Activated gamma-delta T cell treated with Interleukin-2 at 50 U/mL for 16 hours (primary cell): ENCODE results near the gene CLPX.
A peak's percentile ranks its signal among the peaks of the same experiment; 100 is the strongest.
"Not testable (repeated sequence)": the region's sequence is repeated elsewhere in the genome, so short reads cannot be mapped to it uniquely, and the experiment has no call there.

ENCODE experiments used
- DNase-seq: peaks from one replicate; pipeline ENCODE4 v3.0.0-alpha.2; 2020

The CLPX gene

DNA sequence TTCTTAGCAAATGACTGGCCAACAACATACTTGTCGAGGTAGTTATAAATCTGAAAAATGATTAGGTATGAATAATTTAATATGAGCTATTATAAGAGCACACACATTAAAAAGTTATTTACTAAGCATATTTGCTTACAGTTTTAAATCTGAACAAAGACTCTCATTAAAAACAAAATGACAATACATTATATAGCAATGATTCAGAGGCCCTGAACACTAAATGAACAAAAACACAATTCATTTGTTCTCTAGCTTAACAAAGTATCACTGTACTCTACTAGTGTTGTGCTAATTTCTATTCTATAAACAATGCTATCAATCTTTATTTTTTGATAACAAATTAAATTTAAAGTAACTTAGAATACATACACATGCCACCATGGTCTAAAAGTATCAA lies 21.0 kb downstream of the CLPX start:
- DNase-seq: no peak

DNA sequence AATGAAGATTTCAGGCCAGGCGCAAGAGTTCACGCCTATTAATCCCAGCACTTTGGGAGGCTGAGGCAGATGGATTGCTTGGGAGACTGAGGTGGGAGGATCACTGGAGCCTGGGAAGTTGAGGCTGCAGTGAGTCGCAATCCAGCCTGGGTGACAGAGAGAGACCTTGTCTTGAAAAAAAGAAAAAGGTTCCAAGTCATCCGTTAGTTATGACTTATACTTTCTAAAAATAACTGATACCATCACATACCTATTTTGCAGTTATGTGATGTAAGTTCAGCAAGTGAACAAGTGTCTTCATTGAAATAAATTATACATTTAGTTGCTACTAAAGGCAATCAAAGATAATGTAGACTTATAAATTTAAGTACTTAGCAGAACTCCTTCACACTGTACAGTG lies 22.1 kb downstream of the CLPX start:
- no peak for DNase-seq

DNA sequence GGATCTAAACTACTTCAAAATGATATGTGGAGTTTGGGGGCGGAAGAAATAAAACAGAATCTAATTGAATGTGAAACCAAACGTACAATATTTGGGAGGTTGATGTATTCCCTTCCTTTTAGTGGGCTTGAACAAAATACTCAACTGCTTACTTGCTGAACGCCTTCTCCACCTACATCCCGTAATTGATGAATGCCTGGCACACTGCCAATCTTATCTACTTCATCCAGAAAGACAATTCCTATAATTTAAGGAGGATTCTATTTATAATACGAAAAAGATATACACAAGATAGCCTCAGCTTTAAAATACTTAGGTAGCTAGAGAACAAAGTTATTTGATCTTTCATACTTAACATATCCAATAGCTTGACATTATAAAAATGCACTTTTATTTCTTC lies 28.4 kb downstream of the CLPX start:
- no peak for DNase-seq

DNA sequence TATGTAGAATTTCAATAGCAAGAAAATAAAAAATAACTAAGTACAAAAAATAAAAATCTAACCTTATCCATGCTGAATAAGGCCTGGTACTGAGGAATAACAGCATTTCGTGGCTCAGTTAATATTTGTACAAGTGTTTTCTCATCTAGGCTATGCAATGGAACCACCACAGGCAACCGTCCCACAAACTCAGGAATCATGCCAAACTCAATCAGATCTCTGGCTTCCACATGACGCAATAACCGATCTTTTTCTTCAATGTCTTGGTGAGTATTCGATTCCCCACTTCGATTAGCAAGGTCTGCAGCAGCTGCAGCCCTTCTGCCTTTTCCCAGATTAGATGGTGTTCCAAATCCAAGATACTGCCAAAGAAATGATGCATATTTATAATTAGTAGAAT lies 30.4 kb downstream of the CLPX start:
- DNase-seq: no peak

DNA sequence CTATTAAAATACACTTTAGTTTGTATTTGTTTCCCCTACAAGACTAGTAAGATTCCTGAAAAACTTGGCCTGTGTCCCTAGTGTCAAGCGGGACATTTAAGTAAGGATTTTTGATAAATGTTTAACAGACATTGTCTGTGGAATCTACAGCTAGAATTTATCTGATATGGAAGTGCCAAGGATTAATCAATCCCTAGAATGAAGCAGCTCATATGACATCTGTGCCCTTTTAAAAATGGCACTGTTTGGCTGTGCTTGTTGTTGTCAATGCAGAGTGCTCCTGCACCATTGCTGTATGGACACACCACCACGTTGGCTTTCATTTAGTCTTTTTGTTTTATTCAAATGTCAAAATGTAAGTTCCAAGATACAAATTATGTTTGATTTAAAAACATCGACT lies 37.2 kb downstream of the CLPX start:
- no peak for DNase-seq

DNA sequence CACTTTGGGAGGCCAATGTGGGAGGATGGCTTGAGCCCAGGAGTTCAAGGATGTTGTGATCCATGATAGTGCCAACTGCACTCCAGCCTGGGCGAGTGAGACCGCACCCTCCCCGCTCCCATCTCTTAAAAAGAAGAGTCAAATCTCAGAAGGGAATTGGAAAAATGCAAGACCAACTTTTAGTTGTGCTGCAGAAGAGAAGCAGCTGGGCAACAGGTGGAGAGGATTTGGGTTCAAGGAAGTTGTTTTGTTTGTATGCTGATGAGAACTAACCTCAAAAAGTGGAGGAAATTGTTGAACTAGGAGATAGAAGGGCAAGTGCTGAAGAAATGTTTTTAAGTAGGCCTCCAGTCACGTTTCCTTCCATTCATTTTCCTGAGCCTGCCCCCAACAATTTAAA lies 38.7 kb downstream of the CLPX start:
- no peak for DNase-seq

DNA sequence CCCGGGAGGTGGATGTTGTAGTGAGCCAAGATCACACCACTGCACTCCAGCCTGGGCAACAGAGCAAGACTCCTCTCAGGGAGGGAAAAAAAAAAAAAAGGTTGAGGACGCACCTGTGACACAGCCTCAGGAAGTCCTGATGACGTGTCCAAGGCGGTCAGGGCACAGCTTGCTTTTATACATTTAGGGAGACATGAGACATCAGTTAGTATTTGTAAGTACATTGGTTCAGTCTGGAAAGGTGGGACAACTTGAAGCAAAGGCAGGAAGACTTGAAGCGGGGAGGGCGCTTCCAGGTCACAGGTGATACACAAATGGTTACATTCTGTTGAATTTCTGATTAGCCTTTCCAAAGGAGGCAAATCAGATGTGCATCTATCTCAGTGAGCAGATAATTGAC lies 46.5 kb downstream of the CLPX start:
- DNase-seq: not testable (repeated sequence)

DNA sequence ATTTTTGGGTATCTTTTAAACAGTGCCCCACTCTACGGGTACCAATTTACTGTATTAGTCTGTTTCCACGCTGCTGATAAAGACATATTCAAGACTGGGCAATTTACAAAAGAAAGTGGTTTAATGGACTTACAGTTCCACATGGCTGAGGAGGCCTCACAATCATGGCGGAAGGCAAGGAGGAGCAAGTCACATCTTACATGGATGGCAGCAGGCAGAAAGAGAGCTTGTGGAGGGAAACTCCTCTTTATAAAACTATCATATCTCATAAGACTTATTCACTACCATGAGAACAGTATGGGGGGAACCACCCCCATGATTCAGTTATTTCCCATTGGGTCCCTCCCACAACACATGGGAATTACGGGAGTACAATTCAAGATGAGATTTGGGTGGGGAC lies 47.2 kb downstream of the CLPX start:
- DNase-seq: not testable (repeated sequence)

DNA sequence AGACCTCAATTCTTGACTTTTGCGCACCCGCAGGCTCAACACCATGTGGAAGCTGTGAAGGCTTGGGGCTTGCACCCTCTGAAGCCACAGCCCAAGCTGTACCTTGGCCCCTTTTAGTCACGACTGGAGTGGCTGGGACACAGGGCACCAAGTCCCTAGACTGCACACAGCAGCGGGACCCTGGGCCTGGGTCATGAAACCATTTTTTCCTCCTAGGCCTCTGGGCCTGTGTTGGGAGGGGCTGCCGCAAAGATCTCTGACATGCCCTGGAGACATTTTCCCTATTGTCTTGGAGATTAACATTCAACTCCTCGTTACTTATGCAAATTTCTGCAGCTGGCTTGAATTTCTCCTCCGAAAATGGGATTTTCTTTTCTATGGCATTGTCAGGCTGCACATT lies 48.1 kb downstream of the CLPX start:
- DNase-seq: not testable (repeated sequence)

DNA sequence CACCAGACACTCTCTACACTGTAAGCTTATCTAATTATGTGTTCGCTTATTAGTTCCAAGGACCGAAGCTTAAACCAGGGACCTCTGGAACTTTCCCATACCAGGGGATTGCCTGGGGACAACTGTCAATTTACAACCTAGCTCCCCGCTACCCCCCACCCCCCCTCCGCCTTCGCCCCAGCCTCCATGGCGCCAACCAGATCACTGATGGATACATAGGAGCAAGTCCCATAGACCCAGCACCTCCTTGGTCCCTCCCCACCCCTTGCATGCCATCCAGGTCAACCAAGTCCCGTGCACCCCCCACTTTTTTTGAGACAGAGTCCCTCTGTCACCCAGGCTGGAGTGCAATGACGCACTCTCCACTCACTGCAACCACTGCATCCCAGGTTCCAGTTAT lies 50.6 kb downstream of the CLPX start:
- DNase-seq: no peak

DNA sequence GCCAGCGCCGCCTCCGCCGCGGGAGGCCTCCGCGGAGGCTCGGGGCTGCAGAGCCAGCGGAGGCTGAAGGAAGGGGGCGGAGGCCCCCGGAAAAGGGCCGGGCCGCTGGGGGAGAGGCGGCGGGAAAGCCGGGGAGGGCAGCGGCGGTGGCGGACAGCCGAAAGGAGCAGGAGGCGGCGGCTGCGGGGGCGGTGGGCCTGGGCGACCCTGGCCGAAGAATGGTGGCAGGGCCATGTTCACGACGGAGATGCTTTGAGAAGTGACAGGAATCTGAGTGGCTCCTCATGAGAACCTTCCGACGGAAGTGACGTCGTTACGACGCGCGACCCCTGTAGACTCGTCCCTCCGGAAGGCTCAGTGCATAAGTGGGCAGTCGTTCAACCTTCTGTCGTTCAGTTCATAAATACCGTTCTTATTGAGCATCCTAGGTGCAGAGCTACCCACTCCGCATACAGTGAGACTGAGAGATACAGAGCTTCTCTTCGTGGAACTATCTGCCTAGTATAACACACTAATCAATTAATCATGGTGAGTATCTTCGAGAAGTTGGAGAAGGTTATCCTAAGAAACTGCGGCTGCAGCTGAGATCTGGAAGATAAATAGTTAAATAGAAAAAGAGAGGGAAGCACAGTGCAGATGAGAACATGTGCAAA lies 51.5 kb downstream of the CLPX start, which contains the start of gene PDCD7:
Gene PDCD7, minus strand, starts transcription at position 261 of the 653 bp plus-strand sequence. Its CDS starts 27 bp downstream, at position 234.
- peak; percentile 79 for DNase-seq

DNA sequence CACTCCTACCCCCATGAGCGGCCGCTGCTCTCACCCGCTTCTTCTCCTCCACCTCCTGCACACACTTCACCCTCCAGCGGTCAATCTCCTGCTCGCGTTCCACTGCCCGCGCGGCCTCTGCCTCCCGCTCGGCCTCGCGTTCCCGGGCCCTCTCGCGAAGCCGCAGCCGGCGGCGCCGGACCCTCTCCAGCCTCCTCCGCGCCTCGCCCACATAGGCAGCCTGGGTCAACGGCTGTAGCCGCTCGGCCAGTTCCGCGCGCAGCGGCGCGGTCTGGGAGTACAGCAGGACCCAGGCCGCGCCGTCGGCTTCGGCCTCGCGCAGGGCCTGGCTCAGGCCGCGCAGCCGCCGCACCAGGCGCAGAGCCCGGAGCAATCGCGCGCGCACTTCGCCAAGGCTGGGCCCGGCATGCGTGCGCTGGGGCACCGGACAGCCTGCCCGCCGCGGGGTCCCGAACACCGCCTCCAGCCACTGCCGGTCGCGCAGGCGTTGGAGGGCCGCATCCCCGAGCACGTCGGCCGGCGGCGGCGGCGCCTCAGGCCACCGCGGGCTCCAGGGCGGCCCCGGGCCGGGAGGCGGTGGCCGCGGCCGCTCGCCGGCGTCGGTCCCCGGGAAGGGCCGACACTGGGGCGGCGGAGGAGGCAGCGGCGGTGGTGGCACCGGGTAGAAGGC lies 52.1 kb downstream of the CLPX start:
- DNase-seq: no peak

DNA sequence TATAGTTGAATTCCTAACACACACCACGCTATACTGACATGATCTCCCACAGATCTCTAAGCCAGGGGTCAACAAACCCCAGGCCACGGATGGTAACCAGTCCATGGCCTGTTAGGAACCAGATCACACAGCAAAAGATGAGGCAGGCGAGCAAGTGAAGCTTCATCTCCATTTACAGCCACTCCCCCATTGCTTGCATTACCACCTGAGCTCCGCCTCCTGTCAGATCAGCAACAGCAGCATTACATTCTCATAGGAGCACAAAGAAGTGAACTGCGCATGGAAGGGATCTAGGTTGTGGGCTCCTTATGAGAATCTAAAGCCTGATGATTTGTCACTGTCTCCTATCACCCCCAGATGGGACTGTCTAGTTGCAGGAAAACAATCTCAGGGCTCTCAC lies 54.2 kb downstream of the CLPX start:
- no peak for DNase-seq

DNA sequence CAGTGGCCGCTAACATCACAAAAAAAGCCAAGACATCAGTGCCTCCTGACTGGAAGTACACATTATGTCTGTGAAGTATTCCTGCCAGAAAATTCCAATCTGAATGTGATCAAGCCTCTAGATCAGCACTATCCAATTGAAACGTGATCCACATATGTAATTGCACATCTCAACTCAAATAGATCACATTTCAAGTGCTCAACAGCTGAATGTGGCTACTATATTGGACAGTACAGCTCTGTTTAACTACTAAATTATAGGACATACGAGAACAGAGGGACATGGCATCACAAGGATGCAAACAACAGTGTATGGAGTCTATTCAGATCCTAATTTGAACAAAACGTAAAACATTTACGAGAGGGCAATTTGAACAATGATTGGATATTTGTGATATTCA lies 69.6 kb downstream of the CLPX start:
- no peak for DNase-seq

DNA sequence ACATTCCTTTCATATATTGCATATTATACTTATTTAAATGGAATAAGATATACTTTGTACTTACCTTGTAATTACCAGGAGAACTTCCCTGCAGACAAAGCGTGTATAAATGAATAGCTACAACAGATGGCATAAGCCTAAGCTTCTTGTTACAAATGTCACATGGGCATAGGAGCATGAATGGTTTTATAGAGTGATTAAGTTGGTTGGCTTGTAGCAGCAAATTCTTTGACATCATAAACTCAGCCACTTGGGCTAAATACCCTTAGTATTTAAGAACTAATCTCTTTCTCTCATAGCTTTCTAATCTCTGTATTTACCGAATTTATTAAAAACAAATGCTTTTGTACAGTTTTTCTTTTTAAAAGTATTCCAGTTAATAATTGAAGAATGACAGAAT lies 70.1 kb downstream of the CLPX start, which contains the start of gene UBAP1L:
Gene UBAP1L, minus strand, starts transcription at position 115 of the 400 bp plus-strand sequence. CDS start 8,985 bp downstream, outside the sequence.
- no peak for DNase-seq

DNA sequence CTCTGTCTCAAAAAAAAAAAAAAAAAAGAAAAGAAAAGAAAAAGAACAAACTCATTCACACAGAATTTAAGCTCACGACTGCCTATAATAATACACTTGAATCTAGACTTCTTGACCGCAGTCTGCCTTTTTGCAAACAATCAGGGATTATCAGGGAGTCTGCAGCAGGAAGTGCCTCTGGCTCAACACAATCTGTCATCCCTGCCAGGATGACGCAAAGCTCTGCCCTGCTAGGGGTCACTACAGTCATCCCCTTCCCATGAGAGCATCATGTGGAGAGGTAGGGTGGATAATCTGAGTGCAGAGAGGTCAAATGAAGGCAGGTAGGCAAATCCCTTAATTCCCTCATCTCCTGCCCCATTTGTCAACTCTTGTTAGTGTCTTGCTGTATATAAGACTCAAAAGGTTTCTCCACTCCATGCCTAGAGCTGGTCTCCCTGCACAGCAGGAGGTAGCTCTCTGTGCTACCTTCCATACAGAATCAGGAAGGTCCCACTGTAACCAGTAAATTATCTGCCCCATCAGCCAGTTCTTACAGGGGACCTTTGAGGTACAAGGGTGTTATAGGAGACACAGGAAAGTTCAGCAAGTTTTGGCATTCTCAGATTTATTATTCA lies 74.4 kb downstream of the CLPX start:
- DNase-seq: no peak

DNA sequence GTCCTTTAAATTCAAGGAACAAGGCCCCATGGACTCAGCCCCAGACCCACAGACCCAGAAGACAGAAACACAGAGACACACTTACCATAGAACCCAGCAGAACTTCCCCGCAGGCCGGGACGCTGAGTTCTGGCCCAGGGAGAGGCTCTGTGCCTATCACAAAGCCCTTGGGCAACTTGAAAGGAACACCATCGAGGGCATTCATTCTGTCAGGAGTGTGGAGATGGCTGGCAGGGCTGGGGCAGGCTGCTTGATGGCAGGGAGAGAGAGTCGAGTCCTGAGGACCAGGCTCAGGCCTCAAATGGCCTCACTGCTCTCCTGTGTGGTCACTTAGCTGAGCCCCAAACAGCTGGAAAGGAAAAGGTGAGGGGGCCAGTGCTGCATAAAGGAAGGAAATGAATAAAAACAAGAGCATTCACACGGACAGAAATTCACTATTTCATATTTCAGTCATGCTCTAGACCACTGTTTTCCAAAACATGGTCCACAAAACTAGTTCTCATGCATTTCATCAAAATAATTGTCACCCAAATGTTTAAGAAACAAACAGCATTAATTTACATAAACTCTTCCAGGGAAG lies 79.0 kb downstream of the CLPX start:
- DNase-seq: no peak

DNA sequence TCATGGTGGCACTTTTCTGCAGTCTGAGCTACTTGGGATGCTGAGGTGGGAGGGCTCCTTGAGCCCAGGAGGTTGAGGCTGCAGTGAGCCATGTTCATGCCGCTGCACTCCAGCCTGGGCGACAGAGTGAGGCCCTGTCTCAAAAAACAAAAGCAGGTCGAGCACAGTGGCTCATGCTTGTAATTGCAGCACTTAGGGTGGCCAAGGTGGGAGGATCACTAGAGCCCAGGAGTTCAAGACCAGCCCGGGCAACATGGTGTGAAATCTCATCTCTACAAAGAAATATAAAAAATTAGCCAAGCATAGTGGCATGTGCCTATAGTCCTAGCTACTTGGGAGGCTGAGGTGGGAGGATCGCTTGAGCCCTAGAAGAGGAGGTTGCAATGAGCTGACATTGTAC lies 80.1 kb downstream of the CLPX start:
- no peak for DNase-seq

DNA sequence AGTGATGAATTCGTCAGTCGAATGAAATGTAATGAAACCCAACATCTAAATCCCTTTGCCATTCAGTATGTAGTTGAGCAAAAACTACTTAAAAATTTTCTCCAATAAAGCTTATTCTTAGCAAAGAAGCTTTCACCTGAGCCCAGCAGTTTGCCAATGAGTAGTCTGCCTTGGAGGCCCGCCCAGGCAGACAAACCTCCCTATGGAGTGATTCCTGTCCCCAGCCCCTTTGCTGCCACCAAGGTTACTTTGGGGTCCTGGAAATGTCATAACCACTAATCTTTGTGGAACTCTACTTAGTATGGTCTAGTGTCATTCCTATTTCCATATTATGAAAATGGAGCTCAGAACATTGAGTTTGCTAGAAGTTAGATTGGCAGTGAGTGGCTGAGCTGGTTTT lies 82.2 kb downstream of the CLPX start:
- DNase-seq: no peak

DNA sequence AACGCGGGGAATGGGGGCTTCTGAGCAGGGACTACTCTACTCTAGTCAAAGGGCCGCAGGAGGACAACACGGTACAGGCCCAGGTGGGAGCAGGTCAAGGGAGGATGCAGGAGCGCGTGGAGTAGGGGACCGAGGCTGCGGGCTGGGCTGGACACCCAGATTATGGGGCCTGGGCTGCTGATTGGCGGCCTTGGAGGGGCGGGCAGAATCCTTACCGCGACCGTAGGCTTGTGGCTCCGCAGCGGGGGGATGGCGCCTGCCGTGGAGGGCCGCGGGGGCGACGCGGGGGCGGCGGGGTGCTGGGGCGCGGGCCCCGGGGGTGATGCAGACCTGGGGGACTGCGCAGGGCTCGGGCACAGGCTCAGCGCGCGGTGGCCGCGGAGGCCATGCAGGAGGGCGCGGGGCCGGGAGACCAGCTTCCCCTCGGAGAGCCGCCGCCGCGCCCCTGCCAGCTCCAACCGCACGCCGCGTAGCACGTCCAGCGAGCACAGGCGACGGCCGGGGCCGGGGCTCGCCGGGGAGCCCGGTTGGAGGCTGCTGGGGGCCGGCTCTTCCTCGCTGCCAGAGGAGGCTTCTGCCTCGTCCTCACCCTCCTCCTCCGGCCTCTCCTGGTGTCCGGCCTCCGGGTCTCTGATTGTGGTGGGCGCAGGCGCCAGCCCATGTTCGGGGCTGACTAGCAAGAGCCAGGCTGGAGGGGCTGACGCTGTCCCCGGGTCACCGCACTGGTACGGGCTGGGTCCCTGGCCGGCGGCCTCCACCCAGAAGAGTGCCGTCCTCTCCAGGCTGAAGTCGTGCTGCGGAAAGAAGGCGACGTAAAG lies 83.0 kb downstream of the CLPX start:
- no peak for DNase-seq

DNA sequence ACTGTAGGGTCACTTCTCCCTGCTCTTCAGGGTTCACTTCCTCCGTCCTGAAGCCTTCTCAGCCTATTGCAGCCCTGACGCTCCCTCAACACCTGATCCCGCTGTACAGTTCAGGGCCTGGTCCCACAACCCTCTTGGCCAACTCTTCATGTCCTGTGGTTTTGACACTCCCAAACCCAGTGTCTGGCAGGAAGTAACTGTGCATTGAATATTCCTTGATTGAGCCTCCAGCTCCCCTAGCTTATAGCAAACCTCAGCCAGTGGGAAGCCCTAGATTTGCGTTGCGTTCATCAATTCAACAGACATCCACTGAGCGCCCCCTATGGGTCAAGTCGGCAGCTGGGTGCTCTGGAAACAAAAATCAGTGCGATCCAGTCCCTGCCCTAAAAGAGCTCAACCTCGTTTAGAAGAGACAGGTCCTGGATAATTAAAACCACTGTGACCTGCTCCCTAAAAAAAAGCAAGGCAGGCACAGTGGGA lies 83.7 kb downstream of the CLPX start:
- DNase-seq: peak; percentile 26

DNA sequence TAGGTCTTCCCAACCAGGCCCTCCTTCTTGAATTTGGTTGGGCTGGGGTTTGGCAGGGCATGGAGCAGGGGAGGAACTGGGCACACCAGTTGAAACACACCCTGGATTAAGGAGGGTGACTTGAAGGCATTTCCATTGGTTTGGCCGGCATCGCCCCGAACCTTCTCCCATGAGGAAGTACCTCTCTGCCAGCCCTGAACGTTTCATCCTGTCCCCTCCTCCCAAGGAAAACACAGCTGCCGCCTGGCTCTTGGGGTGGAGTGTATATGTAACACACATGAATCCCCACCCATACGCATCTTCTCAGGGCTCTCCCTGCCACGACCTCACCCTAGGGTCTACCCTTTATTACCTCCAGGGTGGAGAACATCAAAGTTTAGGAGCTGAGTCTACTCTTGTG lies 84.7 kb downstream of the CLPX start:
- DNase-seq: no peak

DNA sequence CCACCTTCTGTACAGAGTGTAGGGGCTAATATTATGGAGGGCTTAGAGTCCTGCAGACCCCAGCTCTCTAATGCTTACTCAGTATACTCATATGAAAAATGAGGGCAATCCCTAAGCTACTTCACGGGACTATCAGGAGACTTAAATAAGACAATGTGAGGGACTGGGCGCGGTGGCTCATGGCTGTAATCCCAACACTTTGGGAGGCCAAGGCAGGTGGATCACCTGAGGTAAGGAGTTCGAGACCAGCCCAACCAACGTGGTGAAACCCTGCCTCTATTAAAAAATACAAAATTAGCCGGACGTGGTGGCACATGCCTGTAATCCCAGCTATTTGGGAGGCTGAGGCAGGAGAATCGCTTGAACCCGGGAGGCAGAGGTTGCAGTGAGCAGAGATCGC lies 85.3 kb downstream of the CLPX start:
- not testable (repeated sequence) for DNase-seq
